ENCODE data around the gene C2orf72. TPM values are rescaled to one million over a fixed set of nuclear protein-coding genes. Genes with fewer than 3 reads are reported as not detected.

The C2orf72 gene
- total RNA-seq, 1 donor from 2014 or later: not detected

DNA sequence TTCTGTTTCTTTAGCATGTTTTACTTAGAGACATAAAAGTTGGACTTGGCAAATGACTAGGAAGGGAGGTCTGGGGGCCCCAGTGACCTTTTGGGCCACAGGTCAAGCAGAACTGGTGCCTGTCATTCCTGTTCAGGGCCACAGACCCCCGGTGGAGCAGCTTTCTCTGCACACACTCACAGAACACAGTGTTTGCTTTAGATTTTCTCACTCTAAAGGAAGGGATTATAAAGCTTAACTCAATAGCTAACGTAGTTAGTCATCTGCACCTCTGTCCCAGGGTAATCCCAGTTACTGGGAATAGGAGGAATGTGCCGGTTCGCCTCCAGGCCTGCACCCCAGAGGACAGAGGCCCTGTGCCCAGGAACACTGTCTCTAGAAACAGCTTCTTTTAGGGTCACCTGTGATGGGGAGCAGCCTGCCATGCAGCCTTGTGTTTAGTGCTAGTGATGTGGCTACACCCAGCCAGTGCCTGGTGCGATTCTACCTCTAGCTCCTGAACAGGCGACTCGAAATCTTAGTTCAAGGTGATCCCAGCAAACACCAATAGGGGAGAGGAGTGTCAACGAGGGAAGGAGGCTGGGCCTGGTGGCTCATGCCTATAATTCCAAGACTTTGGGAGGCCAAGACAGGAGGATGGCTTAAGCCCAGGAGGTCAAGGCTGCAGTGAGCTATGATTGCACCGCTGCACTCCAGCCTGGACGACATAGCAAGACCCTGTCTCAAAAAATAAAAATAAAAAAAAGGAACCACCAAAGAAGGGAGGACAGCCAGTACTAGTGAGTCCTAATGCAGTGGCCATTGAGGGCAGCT, 29.8 kb upstream of the C2orf72 start:
- ChIA-PET CTCF (interaction anchor here (0.8 kb wide), 1 partner anchor 444 kb away, joined by 5 read pairs; no protein-coding TSS in a partner anchor), POLR2A (no interaction called here)
- TF ChIP-seq, protein P1, sequence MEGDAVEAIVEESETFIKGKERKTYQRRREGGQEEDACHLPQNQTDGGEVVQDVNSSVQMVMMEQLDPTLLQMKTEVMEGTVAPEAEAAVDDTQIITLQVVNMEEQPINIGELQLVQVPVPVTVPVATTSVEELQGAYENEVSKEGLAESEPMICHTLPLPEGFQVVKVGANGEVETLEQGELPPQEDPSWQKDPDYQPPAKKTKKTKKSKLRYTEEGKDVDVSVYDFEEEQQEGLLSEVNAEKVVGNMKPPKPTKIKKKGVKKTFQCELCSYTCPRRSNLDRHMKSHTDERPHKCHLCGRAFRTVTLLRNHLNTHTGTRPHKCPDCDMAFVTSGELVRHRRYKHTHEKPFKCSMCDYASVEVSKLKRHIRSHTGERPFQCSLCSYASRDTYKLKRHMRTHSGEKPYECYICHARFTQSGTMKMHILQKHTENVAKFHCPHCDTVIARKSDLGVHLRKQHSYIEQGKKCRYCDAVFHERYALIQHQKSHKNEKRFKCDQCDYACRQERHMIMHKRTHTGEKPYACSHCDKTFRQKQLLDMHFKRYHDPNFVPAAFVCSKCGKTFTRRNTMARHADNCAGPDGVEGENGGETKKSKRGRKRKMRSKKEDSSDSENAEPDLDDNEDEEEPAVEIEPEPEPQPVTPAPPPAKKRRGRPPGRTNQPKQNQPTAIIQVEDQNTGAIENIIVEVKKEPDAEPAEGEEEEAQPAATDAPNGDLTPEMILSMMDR (IDR thresholded peaks at IDR 0.05): no peak
- Mint-ChIP-seq H3K9me3 (peaks cover 7% of the 10 kb centered on the region), H3K4me1 (no peaks in the 10 kb centered on the region), H3K27ac (no peak overlapping the region), H3K4me3 (no peak overlapping the region), H3K36me3 (ENCODE audit: low read depth) (no peaks in the 10 kb centered on the region), H3K27me3 (peaks cover 12% of the 10 kb centered on the region)
- intact Hi-C loops (cut with micrococcal nuclease): no loop called here
- ATAC-seq (ENCODE audit: low read depth) (no peak), DNase-seq (no peak)

DNA sequence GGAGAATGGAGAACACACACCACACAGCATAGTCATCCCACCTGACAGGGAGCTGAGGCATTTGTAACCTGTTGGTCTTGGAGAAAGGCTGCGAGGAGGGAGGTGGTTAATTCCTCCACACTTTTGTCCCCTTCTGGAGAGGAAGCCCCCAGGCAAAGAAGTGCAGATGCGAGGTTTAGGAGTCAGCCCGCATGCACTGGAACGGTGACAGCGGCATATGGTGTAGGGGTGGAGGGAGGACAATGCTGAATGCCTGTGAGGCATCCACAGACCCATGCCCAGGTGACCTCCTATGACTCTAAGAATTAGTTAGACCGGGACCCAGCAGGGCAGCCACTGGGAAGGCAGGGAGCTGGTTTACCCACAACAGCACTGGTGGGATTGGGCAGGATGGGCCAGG, 29.2 kb upstream of the C2orf72 start:
- intact Hi-C loops (cut with micrococcal nuclease): no loop called here
- ATAC-seq (ENCODE audit: low read depth) (no peak), DNase-seq (no peak)
- TF ChIP-seq, protein P1 (IDR thresholded peaks at IDR 0.05): no peak
- no peak overlapping the region for H3K27ac Mint-ChIP-seq
- H3K27me3 Mint-ChIP-seq: peaks cover 8% of the 10 kb centered on the region
- ChIA-PET POLR2A (no interaction called here), CTCF (no interaction called here)
- H3K9me3 Mint-ChIP-seq: peaks cover 7% of the 10 kb centered on the region
- no peak overlapping the region for H3K4me3 Mint-ChIP-seq
- no peaks in the 10 kb centered on the region for H3K4me1 Mint-ChIP-seq
- H3K36me3 Mint-ChIP-seq (ENCODE audit: low read depth): no peaks in the 10 kb centered on the region

DNA sequence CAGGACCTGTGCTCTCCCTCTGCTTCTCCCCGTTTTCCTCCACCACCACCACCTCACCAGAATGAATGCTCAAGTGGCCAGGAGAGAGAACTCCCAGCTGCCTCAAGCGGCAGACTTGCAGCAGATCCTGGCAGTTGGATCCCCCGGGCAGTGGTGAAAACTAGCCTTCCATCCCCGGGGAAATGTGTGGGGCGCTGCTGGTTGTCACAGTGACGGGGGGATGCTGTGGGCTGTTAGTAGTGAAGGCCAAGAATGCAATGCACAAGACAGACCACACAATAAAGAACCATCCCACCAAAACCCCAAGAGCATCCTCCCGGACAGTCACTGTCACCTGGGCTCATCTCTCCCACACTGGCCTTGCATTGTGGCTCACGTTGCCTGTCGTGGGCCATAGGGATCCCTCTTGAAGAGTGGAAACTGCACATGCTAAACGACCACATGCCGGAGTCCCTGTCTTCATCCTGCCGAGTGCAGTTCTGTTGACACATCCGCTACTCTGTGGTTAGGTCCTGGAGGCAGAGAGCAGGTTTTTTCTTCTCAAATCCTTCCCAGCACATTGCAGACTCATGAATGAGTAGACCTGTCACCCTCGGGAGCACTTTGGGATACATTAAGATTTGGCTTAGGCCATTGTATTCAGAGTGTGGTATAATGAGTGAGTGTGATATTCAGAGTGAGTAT, 27.9 kb upstream of the C2orf72 start:
- DNase-seq (no peak), ATAC-seq (ENCODE audit: low read depth) (no peak)
- Mint-ChIP-seq H3K4me3 (no peak overlapping the region), H3K36me3 (ENCODE audit: low read depth) (no peaks in the 10 kb centered on the region), H3K27me3 (peaks cover 6% of the 10 kb centered on the region), H3K4me1 (no peaks in the 10 kb centered on the region), H3K9me3 (peaks cover 7% of the 10 kb centered on the region), H3K27ac (no peak overlapping the region)
- POLR2A ChIA-PET: no interaction called here
- TF ChIP-seq, protein P1 (IDR thresholded peaks at IDR 0.05): no peak
- intact Hi-C loops (cut with micrococcal nuclease): no loop called here
- CTCF ChIA-PET: no interaction called here

DNA sequence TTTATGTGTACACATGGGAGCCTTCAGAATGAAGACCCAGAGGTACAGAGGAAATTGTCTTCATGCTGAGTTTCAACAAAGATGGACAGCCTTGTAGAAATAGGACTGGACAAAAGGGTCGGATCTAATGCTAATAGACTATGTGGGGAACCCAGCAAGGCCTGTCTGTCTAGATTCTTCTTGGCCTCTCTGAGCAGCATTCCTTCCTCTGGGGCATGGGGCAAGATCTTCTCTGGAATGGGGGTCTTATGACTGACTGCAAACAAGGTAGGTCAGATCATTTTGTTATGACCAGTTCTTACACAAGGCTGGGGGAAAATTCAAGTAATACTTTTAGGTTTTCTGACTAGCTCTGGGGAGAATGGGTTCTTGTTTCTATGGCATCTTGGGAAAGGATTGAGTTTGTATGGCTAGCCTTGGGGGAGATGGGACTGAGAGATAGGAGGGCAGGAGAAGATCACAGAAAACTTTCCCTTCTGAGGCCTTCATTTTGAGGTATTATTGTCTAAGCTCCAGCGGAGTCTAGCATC, 27.1 kb upstream of the C2orf72 start:
- ChIA-PET CTCF (no interaction called here), POLR2A (no interaction called here)
- Mint-ChIP-seq H3K27me3 (peaks cover 10% of the 10 kb centered on the region), H3K36me3 (ENCODE audit: low read depth) (no peaks in the 10 kb centered on the region), H3K9me3 (peaks cover 3% of the 10 kb centered on the region), H3K27ac (no peak overlapping the region), H3K4me3 (no peak overlapping the region), H3K4me1 (no peaks in the 10 kb centered on the region)
- ATAC-seq (ENCODE audit: low read depth): no peak
- no peak for DNase-seq
- TF ChIP-seq, protein P1 (IDR thresholded peaks at IDR 0.05): no peak
- intact Hi-C loops (cut with micrococcal nuclease): no loop called here

DNA sequence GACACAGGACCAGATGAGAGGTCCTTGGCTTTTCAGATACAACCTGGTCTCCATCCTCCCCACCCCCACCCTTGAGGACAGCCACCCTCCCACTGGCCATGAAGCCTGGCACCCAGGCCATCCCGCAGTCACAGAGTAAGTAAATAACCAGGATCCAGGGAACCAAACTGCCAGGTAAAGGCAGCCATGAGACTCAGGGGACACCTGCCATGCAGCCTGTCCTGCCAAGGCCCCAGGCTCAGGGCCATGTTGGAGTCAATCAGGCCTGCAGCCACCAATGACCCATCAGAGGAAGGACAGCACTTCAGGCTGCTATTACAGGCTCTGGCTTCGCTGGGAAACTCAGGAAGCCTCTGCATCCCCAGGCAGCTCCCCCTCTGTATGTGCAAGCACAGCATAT, 25.8 kb upstream of the C2orf72 start:
- DNase-seq (no peak), ATAC-seq (ENCODE audit: low read depth) (no peak)
- H3K27ac Mint-ChIP-seq: no peak overlapping the region
- ChIA-PET POLR2A (no interaction called here), CTCF (no interaction called here)
- intact Hi-C loops (cut with micrococcal nuclease): no loop called here
- no peak overlapping the region for H3K4me3 Mint-ChIP-seq
- H3K27me3 Mint-ChIP-seq: peaks cover 11% of the 10 kb centered on the region
- H3K4me1 Mint-ChIP-seq: no peaks in the 10 kb centered on the region
- TF ChIP-seq, protein P1 (IDR thresholded peaks at IDR 0.05): no peak
- H3K9me3 Mint-ChIP-seq: no peaks in the 10 kb centered on the region
- no peaks in the 10 kb centered on the region for H3K36me3 Mint-ChIP-seq (ENCODE audit: low read depth)

Data from activated B cell treated with CpG ODN at 0.5 μM for 24 hours (primary cell).